Neural cell (in vitro differentiated cells): Measurements from ENCODE around the gene RPUSD3. TPM values are rescaled to one million over a fixed set of nuclear protein-coding genes. Genes with fewer than 3 reads are reported as not detected.

Source experiments
- H2AFZ ChIP-seq: fragments of 200-600, 300-800 bp; sonication (generic), shearing (Covaris generic); 2 replicates; pipeline ENCODE4 v1.6.0; 2014; ENCODE audit warnings: low read depth, mild to moderate bottlenecking, antibody characterized with exemption, low read length, moderate library complexity
- H3F3A ChIP-seq: fragments of 200-600 bp; shearing (Covaris generic); 2 replicates; pipeline ENCODE4 v1.6.1; 2016; ENCODE audit warnings: mild to moderate bottlenecking, moderate library complexity, mixed read lengths, antibody characterized with exemption, low read length; ENCODE audit not compliant: insufficient read depth, poor library complexity, severe bottlenecking
- H3K27ac ChIP-seq: fragments of 200-600, 300-800 bp; sonication (generic), shearing (Covaris generic); 2 replicates; pipeline ENCODE4 v1.5.1; 2014; ENCODE audit warnings: mild to moderate bottlenecking, low read length, moderate library complexity
- H3K27me3 ChIP-seq: fragments of 300-800, 200-600 bp; sonication (generic), shearing (Covaris generic); 2 replicates; pipeline ENCODE4 v1.6.0; 2014; ENCODE audit warnings: mild to moderate bottlenecking, low read depth, low read length, moderate library complexity; ENCODE audit not compliant: insufficient read depth
- H3K36me3 ChIP-seq: fragments of 300-800, 200-600 bp; sonication (generic), shearing (Covaris generic); 2 replicates; pipeline ENCODE4 v1.5.1; 2014; ENCODE audit warnings: mild to moderate bottlenecking, antibody characterized with exemption, low read length, moderate library complexity; ENCODE audit not compliant: insufficient read depth
- H3K4me2 ChIP-seq: fragments of 300-800, 200-600 bp; sonication (generic), shearing (Covaris generic); 2 replicates; pipeline ENCODE4 v1.6.0; 2014; ENCODE audit warnings: mild to moderate bottlenecking, low read length
- H3K4me3 ChIP-seq: fragments of 300-800, 200-600 bp; sonication (generic), shearing (Covaris generic); 2 replicates; pipeline ENCODE4 v1.5.1; 2014; ENCODE audit warnings: mild to moderate bottlenecking, low read length, moderate library complexity
- H3K79me2 ChIP-seq: fragments of 200-600 bp; shearing (Covaris generic); replicated peaks from 2 replicates; pipeline ENCODE4 v1.6.0; 2014; ENCODE audit warnings: mild to moderate bottlenecking, low read length, moderate library complexity; ENCODE audit not compliant: insufficient read depth
- H3K9ac ChIP-seq: fragments of 300-800, 200-600 bp; sonication (generic), shearing (Covaris generic); 2 replicates; pipeline ENCODE4 v1.6.1; 2016; ENCODE audit warnings: mild to moderate bottlenecking, low read length, mixed read lengths
- H3K9me2 ChIP-seq: fragments of 200-600 bp; shearing (Covaris generic); 2 replicates; pipeline ENCODE4 v1.6.1; 2016; ENCODE audit warnings: mild to moderate bottlenecking, low read length, mixed read lengths; ENCODE audit not compliant: insufficient read depth
- H3K9me3 ChIP-seq: fragments of 200-600, 300-800 bp; sonication (generic), shearing (Covaris generic); 2 replicates; pipeline ENCODE4 v1.6.1; 2016; ENCODE audit warnings: mild to moderate bottlenecking, mixed run types, low read length, moderate library complexity, mixed read lengths
- H4K20me1 ChIP-seq: fragments of 200-600 bp; shearing (Covaris generic); 2 replicates; pipeline ENCODE4 v1.6.1; 2016; ENCODE audit warnings: mild to moderate bottlenecking, mixed run types; ENCODE audit not compliant: insufficient read depth
- CTCF ChIP-seq: fragments of 450-650 bp; IDR thresholded peaks from 2 replicates; pipeline ENCODE4 v1.5.1; 2014; ENCODE audit warnings: antibody characterized with exemption, mild to moderate bottlenecking, moderate library complexity; ENCODE audit not compliant: poor library complexity, severe bottlenecking
- EP300 ChIP-seq: fragments of 450-650 bp; conservative IDR thresholded peaks from 2 replicates; pipeline ENCODE4 v1.6.1; 2014; ENCODE audit warnings: antibody characterized with exemption, mild to moderate bottlenecking, moderate library complexity; ENCODE audit not compliant: poor library complexity, severe bottlenecking
- EZH2 ChIP-seq: fragments of 200-600, 300-800 bp; shearing (Covaris generic), sonication (generic); IDR thresholded peaks from 2 replicates; pipeline ENCODE4 v1.6.1; 2014; ENCODE audit warnings: antibody characterized with exemption, low read length, borderline replicate concordance, mild to moderate bottlenecking; ENCODE audit not compliant: insufficient read depth, poor library complexity, severe bottlenecking
- MXI1 ChIP-seq: fragments of 450-650 bp; conservative IDR thresholded peaks from 2 replicates; pipeline ENCODE4 v1.6.1; 2014; ENCODE audit warnings: antibody characterized with exemption, mild to moderate bottlenecking; ENCODE audit not compliant: poor library complexity, severe bottlenecking
- POLR2AphosphoS5 ChIP-seq: IDR thresholded peaks from 2 replicates; pipeline ENCODE4 v1.6.1; 2012
- RAD21 ChIP-seq: fragments of 450-650 bp; conservative IDR thresholded peaks from 2 replicates; pipeline ENCODE4 v1.6.1; 2014; ENCODE audit warnings: antibody characterized with exemption, mild to moderate bottlenecking, moderate library complexity
- REST ChIP-seq: IDR thresholded peaks from 2 replicates; pipeline ENCODE4 v1.6.1; 2012; ENCODE audit warnings: borderline replicate concordance
- TAF1 ChIP-seq: IDR thresholded peaks from 2 replicates; pipeline ENCODE4 v1.6.1; 2012; ENCODE audit warnings: low read depth
- polyA plus RNA-seq: library from polyadenylated mRNA; depleted of rRNA; stranded (reverse); fragments of >200 nt; gene quantifications from 2 replicates; pipeline ENCODE4 v1.2.3, GENCODE V29; 2014

RPUSD3 gene
- polyA plus RNA-seq, 1 donor from 2014 or later, result 35.2 TPM

- Histone ChIP-seq H3K9ac (no peak overlapping the region), H3K9me2 (no peaks in the 10 kb centered on the region), H3K27ac (no peak overlapping the region), H3K9me3 (no peaks in the 10 kb centered on the region), H3F3A (no peaks in the 10 kb centered on the region), H2AFZ (no peak overlapping the region), H3K4me3 (peak overlapping the region; percentile 97), H3K36me3 (peaks cover 5% of the 10 kb centered on the region), H3K79me2 (peaks cover 30% of the 10 kb centered on the region), H3K4me2 (no peak overlapping the region), H3K27me3 (no peaks in the 10 kb centered on the region), H4K20me1 (no peaks in the 10 kb centered on the region)
- TF ChIP-seq CTCF, result no peak
- no peak for TF ChIP-seq POLR2AphosphoS5
- TF ChIP-seq RAD21, result no peak
- no peak for TF ChIP-seq REST
- TF ChIP-seq EP300, result no peak
- TF ChIP-seq TAF1, result no peak
- no peak for TF ChIP-seq EZH2
- no peak for TF ChIP-seq MXI1
Observed at GRCh38 chr3:9794400-9794799, 49.4 kb downstream of the RPUSD3 start.

- no peaks in the 10 kb centered on the region for H3K27me3 ChIP-seq
- no peaks in the 10 kb centered on the region for H3K9me2 ChIP-seq
- H3K9ac ChIP-seq, result peak overlapping the region; percentile 99
- H3F3A ChIP-seq, result no peaks in the 10 kb centered on the region
- no peaks in the 10 kb centered on the region for H3K9me3 ChIP-seq
- H3K79me2 ChIP-seq, result peaks cover 30% of the 10 kb centered on the region
- H3K4me2 ChIP-seq, result peak overlapping the region; percentile 85
- H3K27ac ChIP-seq, result peak overlapping the region; percentile 98
- H3K36me3 ChIP-seq, result peaks cover 5% of the 10 kb centered on the region
- peak; percentile 22 for TF ChIP-seq REST
- TF ChIP-seq CTCF, result no peak
- TF ChIP-seq MXI1, result peak; percentile 30
- no peak for TF ChIP-seq POLR2AphosphoS5
- no peak for TF ChIP-seq RAD21
- H4K20me1 ChIP-seq, result no peaks in the 10 kb centered on the region
- H2AFZ ChIP-seq, result peak overlapping the region; percentile 82
- H3K4me3 ChIP-seq, result peak overlapping the region; percentile 97
Observed at GRCh38 chr3:9793161-9793781, 50.5 kb downstream of the RPUSD3 start.
